Neutrophil (primary cell): Measurements from ENCODE around the gene SDF4.

Experiments
- H3K27ac ChIP-seq: fragments of 200-600 bp; sonication (generic); 2 replicates; pipeline ENCODE4 v1.5.1; 2016; ENCODE audit warnings: mild to moderate bottlenecking, moderate library complexity
- H3K27me3 ChIP-seq: fragments of 200-600 bp; sonication (generic); 2 replicates; pipeline ENCODE4 v1.6.0; 2016; ENCODE audit warnings: mild to moderate bottlenecking
- H3K36me3 ChIP-seq: fragments of 200-600 bp; sonication (generic); 2 replicates; pipeline ENCODE4 v1.5.1; 2017
- H3K4me1 ChIP-seq, 2 experiments: fragments of 200-600 bp in 1 of 2; sonication (generic) in 1 of 2; 1 replicate in 1 of 2; 2 replicates in 1 of 2; pipeline versions ENCODE4 v1.5.1 to v1.6.1; 2013 to 2016; ENCODE audit warnings: low read depth in 1 of 2, low read length in 1 of 2, mild to moderate bottlenecking in 1 of 2, moderate library complexity in 1 of 2; ENCODE audit not compliant: control insufficient read depth in 1 of 2, insufficient read depth in 1 of 2
- H3K4me3 ChIP-seq, 2 experiments: fragments of 200-600 bp in 1 of 2; sonication (generic) in 1 of 2; 1 replicate in 1 of 2; 2 replicates in 1 of 2; pipeline ENCODE4 v1.5.1; 2013 to 2016; ENCODE audit warnings: low read depth in 1 of 2, low read length in 1 of 2, mild to moderate bottlenecking in 1 of 2, moderate library complexity in 1 of 2
- H3K9me3 ChIP-seq: fragments of 200-600 bp; sonication (generic); 2 replicates; pipeline ENCODE4 v1.5.1; 2016
- TF ChIP-seq, protein P1 (sequence below): fragments of 200-600 bp; sonication (generic); IDR thresholded peaks from 2 replicates; pipeline ENCODE4 v1.5.1; 2016; ENCODE audit warnings: antibody characterized with exemption

Gene SDF4

GRCh38 chr1:1259119-1259488, 27.3 kb upstream of the SDF4 start:
- H3K36me3 ChIP-seq, result peaks cover 94% of the 10 kb centered on the region

DNA sequence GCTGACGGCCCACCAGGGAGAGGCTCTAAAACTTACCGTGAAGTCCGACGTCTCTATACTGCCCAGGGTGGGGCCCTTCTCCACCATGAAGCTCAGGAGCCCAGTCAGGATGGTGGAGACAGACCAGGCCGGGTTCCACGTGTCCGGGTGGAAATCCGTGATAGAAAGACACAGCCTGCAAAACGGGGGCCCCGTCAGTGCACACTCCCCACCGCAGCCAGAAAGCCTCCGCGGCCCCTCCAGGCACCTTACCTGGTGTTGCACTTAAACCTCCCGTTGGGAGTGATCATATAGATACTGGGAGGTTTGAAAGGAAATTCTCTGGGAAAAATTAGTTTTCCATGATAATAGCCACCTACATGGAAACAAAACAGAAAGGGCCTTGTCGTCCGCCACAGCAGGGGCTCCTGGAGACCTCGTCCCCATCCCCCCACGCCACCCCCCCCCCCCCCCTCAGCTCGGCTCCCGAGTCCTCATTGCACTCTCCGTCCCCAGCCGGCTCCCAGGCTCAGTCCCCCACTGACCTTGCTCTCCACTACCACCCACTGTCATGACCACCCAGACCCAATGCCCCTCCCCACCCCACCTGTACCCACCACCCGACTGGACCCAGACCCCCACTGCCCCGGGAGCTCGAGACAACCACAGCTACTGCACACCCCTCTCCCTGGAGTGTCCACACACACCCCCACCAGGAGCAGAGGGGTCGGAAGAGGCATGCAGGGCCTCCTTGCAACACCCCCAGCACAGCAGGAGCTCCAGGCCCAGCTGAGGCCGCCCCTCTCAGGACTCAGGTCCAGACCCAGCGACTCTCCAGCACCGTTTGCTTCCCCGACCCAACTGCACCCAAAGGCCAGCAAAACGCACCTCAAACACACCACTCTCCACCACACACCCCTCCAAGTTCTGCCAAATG, 25.4 kb upstream of the SDF4 start:
- TF ChIP-seq, protein P1, sequence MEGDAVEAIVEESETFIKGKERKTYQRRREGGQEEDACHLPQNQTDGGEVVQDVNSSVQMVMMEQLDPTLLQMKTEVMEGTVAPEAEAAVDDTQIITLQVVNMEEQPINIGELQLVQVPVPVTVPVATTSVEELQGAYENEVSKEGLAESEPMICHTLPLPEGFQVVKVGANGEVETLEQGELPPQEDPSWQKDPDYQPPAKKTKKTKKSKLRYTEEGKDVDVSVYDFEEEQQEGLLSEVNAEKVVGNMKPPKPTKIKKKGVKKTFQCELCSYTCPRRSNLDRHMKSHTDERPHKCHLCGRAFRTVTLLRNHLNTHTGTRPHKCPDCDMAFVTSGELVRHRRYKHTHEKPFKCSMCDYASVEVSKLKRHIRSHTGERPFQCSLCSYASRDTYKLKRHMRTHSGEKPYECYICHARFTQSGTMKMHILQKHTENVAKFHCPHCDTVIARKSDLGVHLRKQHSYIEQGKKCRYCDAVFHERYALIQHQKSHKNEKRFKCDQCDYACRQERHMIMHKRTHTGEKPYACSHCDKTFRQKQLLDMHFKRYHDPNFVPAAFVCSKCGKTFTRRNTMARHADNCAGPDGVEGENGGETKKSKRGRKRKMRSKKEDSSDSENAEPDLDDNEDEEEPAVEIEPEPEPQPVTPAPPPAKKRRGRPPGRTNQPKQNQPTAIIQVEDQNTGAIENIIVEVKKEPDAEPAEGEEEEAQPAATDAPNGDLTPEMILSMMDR, result no peak
- Histone ChIP-seq H3K36me3 (peaks cover 94% of the 10 kb centered on the region), H3K27me3 (no peaks in the 10 kb centered on the region), H3K9me3 (no peaks in the 10 kb centered on the region), H3K4me3 (no peak overlapping the region), H3K4me1 (no peaks in the 10 kb centered on the region), H3K27ac (no peak overlapping the region)

More at GRCh38 chr1:1259119-1259488, 27.3 kb upstream of the SDF4 start:
- Histone ChIP-seq H3K4me3 (no peak overlapping the region), H3K9me3 (no peaks in the 10 kb centered on the region), H3K27ac (no peak overlapping the region), H3K27me3 (no peaks in the 10 kb centered on the region), H3K4me1 (no peaks in the 10 kb centered on the region)
- TF ChIP-seq, protein P1, result no peak

DNA sequence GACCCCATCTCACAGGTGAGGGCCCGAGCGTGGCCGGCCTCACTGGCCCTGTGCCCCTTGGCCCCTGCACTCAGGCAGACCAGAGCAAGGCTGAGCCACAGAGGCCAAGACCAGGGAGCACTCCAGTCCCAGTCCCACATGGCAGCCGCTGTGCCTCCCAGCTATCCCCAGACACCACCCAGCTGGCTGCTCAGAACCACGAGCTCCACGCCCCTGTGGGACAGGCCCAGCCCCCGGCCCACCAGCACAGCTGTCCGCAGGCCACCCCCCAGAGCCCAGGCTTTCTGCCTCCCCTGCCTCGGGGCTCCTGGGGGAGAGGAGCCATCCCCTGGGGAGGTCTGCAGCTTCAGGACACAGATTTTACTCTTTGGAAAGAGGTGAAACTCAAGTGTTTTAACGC, 23.8 kb upstream of the SDF4 start:
- Histone ChIP-seq H3K4me1 (no peaks in the 10 kb centered on the region), H3K36me3 (peaks cover 92% of the 10 kb centered on the region), H3K9me3 (no peaks in the 10 kb centered on the region), H3K27ac (no peak overlapping the region), H3K4me3 (no peak overlapping the region), H3K27me3 (no peaks in the 10 kb centered on the region)
- TF ChIP-seq, protein P1, result no peak

- Histone ChIP-seq H3K4me3 (no peak overlapping the region), H3K27me3 (no peaks in the 10 kb centered on the region), H3K36me3 (peaks cover 89% of the 10 kb centered on the region), H3K27ac (no peak overlapping the region), H3K9me3 (no peaks in the 10 kb centered on the region), H3K4me1 (no peaks in the 10 kb centered on the region)
- TF ChIP-seq, protein P1, result no peak
Observed at GRCh38 chr1:1255078-1255477, 23.3 kb upstream of the SDF4 start.

- H3K36me3 ChIP-seq, result peaks cover 84% of the 10 kb centered on the region
- TF ChIP-seq, protein P1, result no peak
- H3K27ac ChIP-seq, result no peak overlapping the region
- H3K4me1 ChIP-seq, result no peaks in the 10 kb centered on the region
- H3K9me3 ChIP-seq, result no peaks in the 10 kb centered on the region
- H3K27me3 ChIP-seq, result no peaks in the 10 kb centered on the region
- H3K4me3 ChIP-seq, result no peak overlapping the region
Observed at GRCh38 chr1:1254667-1254998, 22.8 kb upstream of the SDF4 start.
